Choroid plexus epithelial cell (primary cell): ENCODE results near the gene DCST1.

Source experiments
- DNase-seq: peaks from one replicate; pipeline ENCODE4 v3.0.0-alpha.2; 2010; ENCODE audit warnings: low read depth
- H3K4me3 ChIP-seq: 2 replicates; pipeline ENCODE4 v1.5.1; 2011; ENCODE audit warnings: low read depth, mild to moderate bottlenecking, control low read depth, low read length, moderate library complexity
- CTCF ChIP-seq: conservative IDR thresholded peaks from 2 replicates; pipeline ENCODE4 v1.5.1; 2011; ENCODE audit warnings: low read depth, mild to moderate bottlenecking, control low read depth, inconsistent platforms, low read length, moderate library complexity

The DCST1 gene

DNA sequence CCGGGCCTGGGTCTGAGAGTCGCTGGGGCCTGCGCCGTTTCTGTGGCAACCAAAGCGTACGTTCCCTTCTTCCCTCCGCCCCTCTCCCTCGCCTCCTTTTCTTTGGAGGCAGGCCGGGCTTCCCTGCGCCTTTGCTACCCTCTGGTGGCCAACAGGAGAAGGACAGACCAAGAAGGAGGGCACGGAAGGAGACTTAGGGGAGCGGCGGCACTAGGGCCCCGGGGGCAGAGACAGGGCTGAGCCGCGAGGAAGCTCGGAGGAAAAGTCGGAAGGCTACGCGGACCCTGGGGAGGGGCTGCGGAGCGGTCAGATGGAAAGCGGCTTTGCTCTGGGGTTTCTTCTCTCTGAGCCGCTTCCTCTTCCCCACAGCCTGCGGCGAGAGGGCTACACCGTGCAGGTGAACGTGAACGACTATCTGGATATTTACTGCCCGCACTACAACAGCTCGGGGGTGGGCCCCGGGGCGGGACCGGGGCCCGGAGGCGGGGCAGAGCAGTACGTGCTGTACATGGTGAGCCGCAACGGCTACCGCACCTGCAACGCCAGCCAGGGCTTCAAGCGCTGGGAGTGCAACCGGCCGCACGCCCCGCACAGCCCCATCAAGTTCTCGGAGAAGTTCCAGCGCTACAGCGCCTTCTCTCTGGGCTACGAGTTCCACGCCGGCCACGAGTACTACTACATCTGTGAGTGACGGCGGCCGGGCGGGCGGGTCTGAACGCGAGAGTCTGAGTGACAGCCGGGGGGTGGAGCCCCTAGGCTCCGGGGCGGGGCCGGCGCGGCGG is 51.3 kb downstream of the DCST1 start:
- peak overlapping the region; percentile 83 for H3K4me3 ChIP-seq
- peak; percentile 90 for TF ChIP-seq CTCF
- DNase-seq: peak; percentile 96

DNA sequence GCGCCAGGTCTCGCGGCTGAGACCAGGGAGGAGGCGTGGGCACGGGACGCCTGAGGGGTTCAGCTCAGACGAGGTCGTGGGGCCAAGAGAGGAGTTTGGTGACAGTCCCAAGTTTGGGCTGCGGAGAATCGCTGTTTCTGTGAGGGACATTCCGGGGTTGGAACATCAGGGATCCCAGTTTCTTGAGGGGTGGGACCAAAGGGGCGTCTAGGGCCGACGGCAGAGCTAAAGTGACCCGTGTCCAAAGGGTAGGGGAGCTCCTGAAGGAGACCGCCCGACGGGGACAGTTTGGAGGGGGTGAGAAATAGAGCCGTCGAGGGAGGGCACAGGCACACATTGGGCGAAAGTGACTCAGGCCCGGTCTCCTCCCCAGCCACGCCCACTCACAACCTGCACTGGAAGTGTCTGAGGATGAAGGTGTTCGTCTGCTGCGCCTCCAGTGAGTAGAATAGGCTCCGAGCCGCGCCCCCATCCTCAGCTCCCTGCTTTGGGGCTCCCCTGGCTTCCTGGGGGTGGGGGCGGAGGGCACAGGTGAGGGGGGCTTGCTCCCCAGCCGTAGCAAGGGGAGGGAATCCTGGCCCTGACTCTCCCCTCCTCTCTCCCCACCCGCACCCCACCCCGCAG is 52.0 kb downstream of the DCST1 start:
- H3K4me3 ChIP-seq: peak overlapping the region; percentile 83
- no peak for DNase-seq
- TF ChIP-seq CTCF: no peak

DNA sequence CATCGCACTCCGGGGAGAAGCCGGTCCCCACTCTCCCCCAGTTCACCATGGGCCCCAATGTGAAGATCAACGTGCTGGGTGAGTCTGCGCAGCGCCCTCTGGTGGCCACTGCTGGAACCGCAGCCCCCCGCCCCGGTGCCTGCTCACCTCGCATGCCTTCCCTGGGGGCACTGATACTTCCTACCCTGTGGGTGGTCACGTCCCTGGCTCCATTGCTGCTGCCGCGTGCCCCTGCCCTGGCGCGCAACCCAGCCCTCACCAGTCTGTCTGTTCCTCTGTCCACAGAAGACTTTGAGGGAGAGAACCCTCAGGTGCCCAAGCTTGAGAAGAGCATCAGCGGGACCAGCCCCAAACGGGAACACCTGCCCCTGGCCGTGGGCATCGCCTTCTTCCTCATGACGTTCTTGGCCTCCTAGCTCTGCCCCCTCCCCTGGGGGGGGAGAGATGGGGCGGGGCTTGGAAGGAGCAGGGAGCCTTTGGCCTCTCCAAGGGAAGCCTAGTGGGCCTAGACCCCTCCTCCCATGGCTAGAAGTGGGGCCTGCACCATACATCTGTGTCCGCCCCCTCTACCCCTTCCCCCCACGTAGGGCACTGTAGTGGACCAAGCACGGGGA is 52.6 kb downstream of the DCST1 start:
- H3K4me3 ChIP-seq: no peak overlapping the region
- peak; percentile 47 for DNase-seq
- TF ChIP-seq CTCF: peak; percentile 86

DNA sequence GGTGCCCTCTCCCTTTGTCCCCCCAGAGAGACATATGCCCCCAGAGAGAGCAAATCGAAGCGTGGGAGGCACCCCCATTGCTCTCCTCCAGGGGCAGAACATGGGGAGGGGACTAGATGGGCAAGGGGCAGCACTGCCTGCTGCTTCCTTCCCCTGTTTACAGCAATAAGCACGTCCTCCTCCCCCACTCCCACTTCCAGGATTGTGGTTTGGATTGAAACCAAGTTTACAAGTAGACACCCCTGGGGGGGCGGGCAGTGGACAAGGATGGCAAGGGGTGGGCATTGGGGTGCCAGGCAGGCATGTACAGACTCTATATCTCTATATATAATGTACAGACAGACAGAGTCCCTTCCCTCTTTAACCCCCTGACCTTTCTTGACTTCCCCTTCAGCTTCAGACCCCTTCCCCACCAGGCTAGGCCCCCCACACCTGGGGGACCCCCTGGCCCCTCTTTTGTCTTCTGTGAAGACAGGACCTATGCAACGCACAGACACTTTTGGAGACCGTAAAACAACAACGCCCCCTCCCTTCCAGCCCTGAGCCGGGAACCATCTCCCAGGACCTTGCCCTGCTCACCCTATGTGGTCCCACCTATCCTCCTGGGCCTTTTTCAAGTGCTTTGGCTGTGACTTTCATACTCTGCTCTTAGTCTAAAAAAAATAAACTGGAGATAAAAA is 53.4 kb downstream of the DCST1 start:
- TF ChIP-seq CTCF: peak; percentile 33
- no peak overlapping the region for H3K4me3 ChIP-seq
- DNase-seq: no peak

DNA sequence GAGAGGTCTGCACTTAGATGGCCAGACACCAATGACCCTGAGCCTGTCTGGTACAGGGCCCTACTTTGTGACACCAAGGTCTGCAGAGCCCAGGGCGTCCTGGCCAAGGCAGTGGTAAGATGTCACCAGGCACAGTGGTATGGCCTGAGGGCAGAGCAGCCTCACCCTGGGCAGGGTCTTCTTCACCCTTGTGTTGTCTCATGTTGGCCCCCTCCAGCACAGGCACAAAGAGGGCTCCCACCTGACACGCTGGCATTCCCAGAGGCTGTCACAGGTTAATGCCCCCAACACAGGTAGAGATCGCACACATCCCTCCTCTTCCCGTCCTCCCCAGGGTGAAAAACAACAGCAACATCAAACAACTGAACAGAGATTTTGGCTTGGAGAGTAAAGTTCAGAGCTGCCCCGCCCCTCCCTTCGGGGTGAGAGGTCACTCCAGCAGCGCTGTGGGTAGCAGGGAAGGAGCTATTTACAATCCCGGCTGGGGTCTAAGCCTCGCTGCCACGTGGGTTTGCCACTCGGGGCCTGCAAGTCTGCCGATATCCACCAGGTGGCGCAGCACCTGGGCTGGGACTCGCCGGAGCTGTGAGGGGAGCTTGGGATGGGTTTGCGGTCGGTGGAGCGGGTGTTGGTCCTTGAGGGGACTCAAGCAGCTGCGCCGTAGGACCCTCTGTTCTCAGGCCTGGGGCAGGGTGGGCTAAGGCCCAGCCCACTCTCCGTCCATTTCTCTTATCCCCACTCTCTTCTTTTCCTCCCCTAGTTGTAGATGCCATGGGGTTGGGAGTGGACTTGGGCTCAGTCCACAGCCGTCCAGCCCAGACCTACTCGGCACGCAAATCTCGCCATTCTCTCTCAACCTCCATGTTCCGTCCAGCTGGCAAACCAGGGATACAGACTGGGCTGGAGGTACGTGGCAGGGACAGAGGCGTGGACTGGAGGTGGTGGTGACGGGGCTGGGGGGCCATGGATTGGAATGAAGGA is 57.7 kb downstream of the DCST1 start:
- no peak overlapping the region for H3K4me3 ChIP-seq
- peak; percentile 72 for DNase-seq
- peak; percentile 96 for TF ChIP-seq CTCF

DNA sequence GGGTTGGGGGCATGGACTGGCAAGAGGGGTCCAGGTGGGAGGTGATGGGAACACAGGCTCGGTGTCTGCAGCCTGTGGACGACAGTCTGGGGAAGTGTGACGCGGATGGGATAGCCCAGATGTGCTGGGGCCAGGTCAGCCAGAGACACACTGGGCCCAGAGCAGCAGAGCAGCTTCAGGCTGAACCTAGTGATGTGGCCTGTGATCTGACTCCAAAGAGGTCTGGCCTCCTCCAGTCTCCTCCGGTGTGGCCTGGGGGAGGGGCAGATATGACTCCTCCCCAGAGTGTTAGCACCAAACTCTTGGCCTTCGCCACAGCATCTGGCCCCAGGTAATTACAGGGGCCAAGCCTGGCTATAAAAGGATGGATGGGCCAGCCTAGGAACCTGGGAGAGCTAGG is 58.5 kb downstream of the DCST1 start:
- no peak overlapping the region for H3K4me3 ChIP-seq
- no peak for DNase-seq
- TF ChIP-seq CTCF: no peak
